Muscle of leg (tissue), 11 donors: ENCODE results near the gene TRIM67. TPM values are rescaled to one million over a fixed set of nuclear protein-coding genes. Genes with fewer than 3 reads are reported as not detected.

Experiments used
- DNase-seq: peaks from one replicate; pipeline ENCODE4 v3.0.0; 2013
- H3K27ac ChIP-seq: one replicate; pipeline ENCODE4 v1.5.1; 2013; ENCODE audit warnings: mild to moderate bottlenecking, low read length, control low read depth
- H3K27me3 ChIP-seq: one replicate; pipeline ENCODE4 v1.6.1; 2013; ENCODE audit warnings: low read length; ENCODE audit not compliant: control insufficient read depth, insufficient read depth
- H3K36me3 ChIP-seq: one replicate; pipeline ENCODE4 v1.6.1; 2013; ENCODE audit warnings: low read length; ENCODE audit not compliant: control insufficient read depth, insufficient read depth
- H3K4me1 ChIP-seq: one replicate; pipeline ENCODE4 v1.6.1; 2013; ENCODE audit warnings: low read length; ENCODE audit not compliant: control insufficient read depth, insufficient read depth
- H3K4me3 ChIP-seq: one replicate; pipeline ENCODE4 v1.5.1; 2013; ENCODE audit warnings: low read length, control low read depth
- H3K9me3 ChIP-seq: replicated peaks from 2 replicates; pipeline ENCODE4 v1.6.1; 2013; ENCODE audit warnings: low read depth, low read length; ENCODE audit not compliant: control insufficient read depth
- WGBS: methylation state at CpG from one replicate; pipeline ENCODE4 v1.1.5; 2013; ENCODE audit warnings: missing lambda C conversion rate; ENCODE audit not compliant: insufficient coverage; 5-methylcytosine and 5-hydroxymethylcytosine counted together
- polyA plus RNA-seq, 8 donors: library from polyadenylated mRNA; unstranded; fragments of 120-200 nt; gene quantifications; one replicate each; pipeline versions ENCODE4 v1.2.1 to v1.2.3, GENCODE V29; 2013; ENCODE audit warnings: inconsistent platforms in 1 of 8, low replicate concordance in 1 of 8; ENCODE audit not compliant: insufficient read length in 8 of 8, insufficient read depth in 1 of 8
- total RNA-seq: library from RNA; stranded (reverse); fragments of 120-200 nt; gene quantifications from one replicate; pipeline ENCODE4 v1.2.4, GENCODE V29; 2013

The TRIM67 gene
- total and polyA plus RNA-seq, 9 donors: 0.04 to 0.13 (median 0.06) TPM

- H3K9me3 ChIP-seq: peaks cover 4% of the 10 kb centered on the region
- peaks cover 6% of the 10 kb centered on the region for H3K4me1 ChIP-seq
- H3K27me3 ChIP-seq: no peaks in the 10 kb centered on the region
- no peak overlapping the region for H3K4me3 ChIP-seq
- DNase-seq: no peak
- 73% methylated on average over 4 of the region's 10 CpGs for WGBS
- H3K36me3 ChIP-seq: no peaks in the 10 kb centered on the region
- H3K27ac ChIP-seq: no peak overlapping the region
Observed at GRCh38 chr1:231193710-231194340, 32.0 kb downstream of the TRIM67 start.

- no peaks in the 10 kb centered on the region for H3K36me3 ChIP-seq
- WGBS: 56% methylated on average over 1 of the region's 2 CpGs
- peaks cover 4% of the 10 kb centered on the region for H3K9me3 ChIP-seq
- no peak overlapping the region for H3K27ac ChIP-seq
- H3K4me1 ChIP-seq: peaks cover 6% of the 10 kb centered on the region
- no peaks in the 10 kb centered on the region for H3K27me3 ChIP-seq
- no peak for DNase-seq
- H3K4me3 ChIP-seq: no peak overlapping the region
Observed at GRCh38 chr1:231194476-231194842, 32.6 kb downstream of the TRIM67 start.

GRCh38 chr1:231194843-231195516, 33.1 kb downstream of the TRIM67 start:
- Histone ChIP-seq H3K4me3 (no peak overlapping the region), H3K4me1 (peaks cover 6% of the 10 kb centered on the region), H3K27ac (no peak overlapping the region), H3K9me3 (peaks cover 1% of the 10 kb centered on the region), H3K36me3 (no peaks in the 10 kb centered on the region), H3K27me3 (no peaks in the 10 kb centered on the region)
- no peak for DNase-seq
- WGBS: 41% methylated on average over 6 of the region's 8 CpGs

DNA sequence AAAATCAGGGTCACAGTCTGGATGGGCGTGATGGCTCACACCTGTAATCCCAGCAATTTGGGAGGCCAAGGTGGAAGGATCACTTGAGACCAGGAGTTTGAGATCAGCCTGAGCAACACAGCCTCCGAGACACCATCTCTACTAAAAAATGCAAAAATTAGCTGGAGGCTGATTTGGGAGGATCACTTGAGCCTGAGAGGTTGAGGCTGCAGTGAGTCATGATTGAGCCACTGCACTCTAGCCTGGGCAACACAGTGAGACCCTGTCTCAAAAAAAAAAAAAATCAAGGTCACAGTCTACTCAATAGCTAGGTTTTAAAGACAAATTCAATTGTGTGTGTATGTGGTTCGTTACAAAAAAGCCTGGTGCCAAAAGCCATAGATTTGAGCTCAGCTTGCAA, 34.4 kb downstream of the TRIM67 start:
- peaks cover 5% of the 10 kb centered on the region for H3K27me3 ChIP-seq
- H3K9me3 ChIP-seq: no peaks in the 10 kb centered on the region
- no peak overlapping the region for H3K27ac ChIP-seq
- H3K36me3 ChIP-seq: no peaks in the 10 kb centered on the region
- 70% methylated on average over 2 of the region's 3 CpGs for WGBS
- H3K4me3 ChIP-seq: no peak overlapping the region
- H3K4me1 ChIP-seq: peaks cover 6% of the 10 kb centered on the region
- no peak for DNase-seq

- no CpG with 5 or more reads among the region's 2 CpGs for WGBS
- H3K4me3 ChIP-seq: no peak overlapping the region
- H3K4me1 ChIP-seq: peaks cover 6% of the 10 kb centered on the region
- DNase-seq: no peak
- no peaks in the 10 kb centered on the region for H3K9me3 ChIP-seq
- H3K36me3 ChIP-seq: no peaks in the 10 kb centered on the region
- H3K27me3 ChIP-seq: peaks cover 9% of the 10 kb centered on the region
- H3K27ac ChIP-seq: no peak overlapping the region
Observed at GRCh38 chr1:231196728-231197127, 34.9 kb downstream of the TRIM67 start.

DNA sequence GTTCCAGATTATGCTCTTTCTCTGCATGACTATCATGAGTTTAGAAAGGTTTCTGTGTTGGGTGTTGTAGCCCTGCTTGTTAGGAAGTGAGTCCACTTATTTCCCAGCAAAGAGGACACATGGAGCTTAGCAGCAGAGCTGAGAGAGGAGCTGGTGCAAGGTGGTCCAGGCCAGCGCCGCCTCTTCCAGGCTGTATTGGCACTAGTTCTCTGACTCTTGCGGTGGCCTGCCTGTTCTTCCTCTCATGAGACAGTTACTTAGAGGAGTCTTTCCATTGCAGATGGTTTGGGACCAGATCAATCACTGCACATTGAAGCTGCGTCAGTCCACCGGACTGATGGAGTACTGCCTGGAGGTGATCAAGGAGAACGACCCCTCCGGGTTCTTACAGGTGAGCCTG, 38.0 kb downstream of the TRIM67 start:
- Histone ChIP-seq H3K27ac (no peak overlapping the region), H3K27me3 (peaks cover 23% of the 10 kb centered on the region), H3K36me3 (no peaks in the 10 kb centered on the region), H3K4me1 (no peaks in the 10 kb centered on the region), H3K9me3 (no peaks in the 10 kb centered on the region), H3K4me3 (no peak overlapping the region)
- 89% methylated on average over 7 of the region's 7 CpGs for WGBS
- DNase-seq: no peak

- H3K9me3 ChIP-seq: no peaks in the 10 kb centered on the region
- DNase-seq: no peak
- H3K4me3 ChIP-seq: no peak overlapping the region
- H3K4me1 ChIP-seq: no peaks in the 10 kb centered on the region
- WGBS: 67% methylated on average over 8 of the region's 8 CpGs
- no peaks in the 10 kb centered on the region for H3K36me3 ChIP-seq
- peaks cover 23% of the 10 kb centered on the region for H3K27me3 ChIP-seq
- H3K27ac ChIP-seq: no peak overlapping the region
Observed at GRCh38 chr1:231200388-231201031, 38.7 kb downstream of the TRIM67 start.

GRCh38 chr1:231201375-231201978, 39.6 kb downstream of the TRIM67 start:
- Histone ChIP-seq H3K36me3 (no peaks in the 10 kb centered on the region), H3K27ac (no peak overlapping the region), H3K4me1 (no peaks in the 10 kb centered on the region), H3K27me3 (peaks cover 23% of the 10 kb centered on the region), H3K9me3 (no peaks in the 10 kb centered on the region), H3K4me3 (no peak overlapping the region)
- 73% methylated on average over 14 of the region's 16 CpGs for WGBS
- DNase-seq: no peak

GRCh38 chr1:231201979-231202633, 40.2 kb downstream of the TRIM67 start:
- Histone ChIP-seq H3K27me3 (peaks cover 23% of the 10 kb centered on the region), H3K27ac (no peak overlapping the region), H3K36me3 (no peaks in the 10 kb centered on the region), H3K4me3 (no peak overlapping the region), H3K9me3 (no peaks in the 10 kb centered on the region), H3K4me1 (no peaks in the 10 kb centered on the region)
- WGBS: 61% methylated on average over 5 of the region's 5 CpGs
- no peak for DNase-seq
